ENCODE measurements around the gene LSM14A.
"Not testable (repeated sequence)": the region's sequence is repeated elsewhere in the genome, so short reads cannot be mapped to it uniquely, and the experiment has no call there.

Gene LSM14A

GRCh38 chr19:34243138-34243875, 71.0 kb downstream of the LSM14A start:
- H2BK5ac ChIP-seq (ENCODE audit: low read depth, low read length, poor library complexity); H3K27me3 ChIP-seq (ENCODE audit: insufficient read depth, low read length); H3K9me3 ChIP-seq (ENCODE audit: insufficient read depth, low read depth, low read length); H3K4ac ChIP-seq (ENCODE audit: low read depth, low read length); H2BK120ac ChIP-seq (ENCODE audit: insufficient read depth, low read length, poor library complexity); H3K23ac ChIP-seq (ENCODE audit: low read length); H4K91ac ChIP-seq (ENCODE audit: low read depth, low read length); H2AFZ ChIP-seq (ENCODE audit: insufficient read depth, low read length, poor library complexity); H2AK5ac ChIP-seq (ENCODE audit: low read length); H3K18ac ChIP-seq (ENCODE audit: low read length); H3K4me3 ChIP-seq (ENCODE audit: low read depth, low read length); H3K79me1 ChIP-seq (ENCODE audit: low read length); H3K36me3 ChIP-seq (ENCODE audit: control insufficient read depth in 1 of 2, insufficient read depth in 2 of 2, low read length in 2 of 2); H3K79me2 ChIP-seq (ENCODE audit: control insufficient read depth, insufficient read depth, low read length, poor library complexity); H3K9ac ChIP-seq (ENCODE audit: low read length): not testable (repeated sequence)
- Histone ChIP-seq H4K12ac (ENCODE audit: low read depth, low read length) (peak overlapping the region; percentile 55), H4K8ac (ENCODE audit: low read depth, low read length) (peak overlapping the region; percentile 65), H3K14ac (ENCODE audit: low read length) (peak overlapping the region; percentile 68), H2BK12ac (ENCODE audit: low read length) (peak overlapping the region; percentile 58), H3K4me2 (ENCODE audit: low read length) (peak overlapping the region; percentile 40), H3K4me1 (ENCODE audit: control insufficient read depth in 1 of 2, insufficient read depth in 2 of 2, low read length in 2 of 2) (peaks cover 17 to 19% of the 10 kb centered on the region in 2 experiments), H3K27ac (ENCODE audit: low read depth, low read length) (peak overlapping the region; percentile 57)
- no CpG with 5 or more reads among the region's 10 CpGs for WGBS (ENCODE audit: extremely low coverage, insufficient coverage, insufficient read length)
- peak; percentile 85 to 87 for DNase-seq

- H3K14ac ChIP-seq (ENCODE audit: low read length), result no peak overlapping the region
- no peak overlapping the region for H3K4ac ChIP-seq (ENCODE audit: low read depth, low read length)
- H2BK120ac ChIP-seq (ENCODE audit: insufficient read depth, low read length, poor library complexity), result no peak overlapping the region
- peak overlapping the region; percentile 65 for H4K8ac ChIP-seq (ENCODE audit: low read depth, low read length)
- H3K9me3 ChIP-seq (ENCODE audit: insufficient read depth, low read depth, low read length), result peaks cover under 1% of the 10 kb centered on the region
- H3K4me1 ChIP-seq (ENCODE audit: control insufficient read depth in 1 of 2, insufficient read depth in 2 of 2, low read length in 2 of 2), result peaks cover 17 to 19% of the 10 kb centered on the region in 2 experiments
- H3K4me3 ChIP-seq (ENCODE audit: low read depth, low read length), result no peak overlapping the region
- peak overlapping the region; percentile 55 for H4K12ac ChIP-seq (ENCODE audit: low read depth, low read length)
- H2BK5ac ChIP-seq (ENCODE audit: low read depth, low read length, poor library complexity), result no peak overlapping the region
- no peak overlapping the region for H3K23ac ChIP-seq (ENCODE audit: low read length)
- no CpG with 5 or more reads among the region's 17 CpGs for WGBS (ENCODE audit: extremely low coverage, insufficient coverage, insufficient read length)
- H3K4me2 ChIP-seq (ENCODE audit: low read length), result peak overlapping the region; percentile 40
- no peaks in the 10 kb centered on the region for H3K79me2 ChIP-seq (ENCODE audit: control insufficient read depth, insufficient read depth, low read length, poor library complexity)
- no peaks in the 10 kb centered on the region for H3K27me3 ChIP-seq (ENCODE audit: insufficient read depth, low read length)
- no peak overlapping the region for H2AK5ac ChIP-seq (ENCODE audit: low read length)
- H2BK12ac ChIP-seq (ENCODE audit: low read length), result no peak overlapping the region
- H4K91ac ChIP-seq (ENCODE audit: low read depth, low read length), result no peak overlapping the region
- DNase-seq, result peak; percentile 73 to 84
- no peaks in the 10 kb centered on the region for H3K36me3 ChIP-seq (ENCODE audit: control insufficient read depth in 1 of 2, insufficient read depth in 2 of 2, low read length in 2 of 2)
- H3K79me1 ChIP-seq (ENCODE audit: low read length), result peaks cover 3% of the 10 kb centered on the region
- H3K9ac ChIP-seq (ENCODE audit: low read length), result no peak overlapping the region
- peak overlapping the region; percentile 57 for H3K27ac ChIP-seq (ENCODE audit: low read depth, low read length)
- no peak overlapping the region for H2AFZ ChIP-seq (ENCODE audit: insufficient read depth, low read length, poor library complexity)
- H3K18ac ChIP-seq (ENCODE audit: low read length), result peak overlapping the region; percentile 33
Observed at GRCh38 chr19:34243876-34244578, 71.7 kb downstream of the LSM14A start.

GRCh38 chr19:34244611-34245299, 72.5 kb downstream of the LSM14A start:
- no CpG with 5 or more reads among the region's 13 CpGs for WGBS (ENCODE audit: extremely low coverage, insufficient coverage, insufficient read length)

GRCh38 chr19:34246340-34246739, 74.0 kb downstream of the LSM14A start:
- H3K4me1 ChIP-seq (ENCODE audit: control insufficient read depth in 1 of 2, insufficient read depth in 2 of 2, low read length in 2 of 2), result peaks cover 16 to 17% of the 10 kb centered on the region in 2 experiments
- no peak overlapping the region for H4K8ac ChIP-seq (ENCODE audit: low read depth, low read length)
- no peak overlapping the region for H3K14ac ChIP-seq (ENCODE audit: low read length)
- no peak overlapping the region for H3K4me2 ChIP-seq (ENCODE audit: low read length)
- H3K9ac ChIP-seq (ENCODE audit: low read length), result no peak overlapping the region
- H2AFZ ChIP-seq (ENCODE audit: insufficient read depth, low read length, poor library complexity), result no peak overlapping the region
- H3K4ac ChIP-seq (ENCODE audit: low read depth, low read length), result no peak overlapping the region
- no peak overlapping the region for H2AK5ac ChIP-seq (ENCODE audit: low read length)
- peaks cover 3% of the 10 kb centered on the region for H3K9me3 ChIP-seq (ENCODE audit: insufficient read depth, low read depth, low read length)
- H4K12ac ChIP-seq (ENCODE audit: low read depth, low read length), result no peak overlapping the region
- H3K4me3 ChIP-seq (ENCODE audit: low read depth, low read length), result no peak overlapping the region
- H3K79me2 ChIP-seq (ENCODE audit: control insufficient read depth, insufficient read depth, low read length, poor library complexity), result no peaks in the 10 kb centered on the region
- no peak overlapping the region for H3K18ac ChIP-seq (ENCODE audit: low read length)
- no peak overlapping the region for H2BK5ac ChIP-seq (ENCODE audit: low read depth, low read length, poor library complexity)
- H3K27ac ChIP-seq (ENCODE audit: low read depth, low read length), result no peak overlapping the region
- H3K79me1 ChIP-seq (ENCODE audit: low read length), result peaks cover 3% of the 10 kb centered on the region
- no peak overlapping the region for H3K23ac ChIP-seq (ENCODE audit: low read length)
- H3K27me3 ChIP-seq (ENCODE audit: insufficient read depth, low read length), result no peaks in the 10 kb centered on the region
- H4K91ac ChIP-seq (ENCODE audit: low read depth, low read length), result no peak overlapping the region
- DNase-seq, result no peak
- no peaks in the 10 kb centered on the region for H3K36me3 ChIP-seq (ENCODE audit: control insufficient read depth in 1 of 2, insufficient read depth in 2 of 2, low read length in 2 of 2)
- no CpG with 5 or more reads among the region's 4 CpGs for WGBS (ENCODE audit: extremely low coverage, insufficient coverage, insufficient read length)
- H2BK12ac ChIP-seq (ENCODE audit: low read length), result no peak overlapping the region
- H2BK120ac ChIP-seq (ENCODE audit: insufficient read depth, low read length, poor library complexity), result no peak overlapping the region

More at GRCh38 chr19:34244611-34245299, 72.5 kb downstream of the LSM14A start:
- Histone ChIP-seq H3K27ac (ENCODE audit: low read depth, low read length) (no peak overlapping the region), H3K4ac (ENCODE audit: low read depth, low read length) (no peak overlapping the region), H3K14ac (ENCODE audit: low read length) (no peak overlapping the region), H2AFZ (ENCODE audit: insufficient read depth, low read length, poor library complexity) (no peak overlapping the region), H3K18ac (ENCODE audit: low read length) (no peak overlapping the region), H2AK5ac (ENCODE audit: low read length) (no peak overlapping the region), H2BK120ac (ENCODE audit: insufficient read depth, low read length, poor library complexity) (no peak overlapping the region), H3K4me2 (ENCODE audit: low read length) (no peak overlapping the region), H3K4me3 (ENCODE audit: low read depth, low read length) (no peak overlapping the region), H3K4me1 (ENCODE audit: control insufficient read depth in 1 of 2, insufficient read depth in 2 of 2, low read length in 2 of 2) (peaks cover 17 to 19% of the 10 kb centered on the region in 2 experiments), H4K8ac (ENCODE audit: low read depth, low read length) (no peak overlapping the region), H2BK5ac (ENCODE audit: low read depth, low read length, poor library complexity) (no peak overlapping the region), H3K79me1 (ENCODE audit: low read length) (peaks cover 3% of the 10 kb centered on the region), H3K79me2 (ENCODE audit: control insufficient read depth, insufficient read depth, low read length, poor library complexity) (no peaks in the 10 kb centered on the region), H3K9me3 (ENCODE audit: insufficient read depth, low read depth, low read length) (peaks cover 3% of the 10 kb centered on the region), H3K27me3 (ENCODE audit: insufficient read depth, low read length) (no peaks in the 10 kb centered on the region), H4K91ac (ENCODE audit: low read depth, low read length) (no peak overlapping the region), H3K36me3 (ENCODE audit: control insufficient read depth in 1 of 2, insufficient read depth in 2 of 2, low read length in 2 of 2) (no peaks in the 10 kb centered on the region), H2BK12ac (ENCODE audit: low read length) (no peak overlapping the region), H4K12ac (ENCODE audit: low read depth, low read length) (no peak overlapping the region), H3K23ac (ENCODE audit: low read length) (no peak overlapping the region), H3K9ac (ENCODE audit: low read length) (no peak overlapping the region)
- DNase-seq, result peak in 1 of 2 donors; percentile 24
